Stomach (tissue), 9 donors: ENCODE measurements around the gene ABCA7. TPM values are rescaled to one million over a fixed set of nuclear protein-coding genes. Genes with fewer than 3 reads are reported as not detected.

ENCODE experiments used
- DNase-seq, 2 donors: peaks; one replicate each; pipeline versions ENCODE4 v3.0.0 to v3.0.0-alpha.2; 2013 to 2019
- H3K27ac ChIP-seq, 5 donors: fragments of 200-600 bp in 4 of 5; sonication (generic) in 4 of 5; one replicate each; pipeline ENCODE4 v1.5.1; 2013 to 2019; ENCODE audit warnings: mild to moderate bottlenecking in 1 of 5, moderate library complexity in 1 of 5
- H3K27me3 ChIP-seq, 3 donors: fragments of 200-600 bp; sonication (generic); one replicate each; pipeline ENCODE4 v1.5.1; 2017 to 2019; ENCODE audit warnings: mixed run types in 1 of 3
- H3K36me3 ChIP-seq, 4 donors: fragments of 200-600 bp; sonication (generic); 1 replicate in 3 of 4; 2 replicates in 1 of 4; pipeline ENCODE4 v1.5.1; 2016 to 2019
- H3K4me1 ChIP-seq, 4 donors: fragments of 200-600 bp; sonication (generic); one replicate each; pipeline ENCODE4 v1.5.1; 2016 to 2019
- H3K4me3 ChIP-seq, 4 donors: fragments of 200-600 bp; sonication (generic) in 3 of 4; one replicate each; pipeline ENCODE4 v1.5.1; 2016 to 2019; ENCODE audit warnings: mild to moderate bottlenecking in 1 of 4
- H3K9me3 ChIP-seq, 4 donors: fragments of 200-600 bp; sonication (generic); one replicate each; pipeline ENCODE4 v1.5.1; 2016 to 2019
- EP300 ChIP-seq: sonication (generic); formaldehyde crosslinking; IDR thresholded peaks from one replicate; pipeline ENCODE4 v1.6.1; 2017; ENCODE audit warnings: antibody characterized with exemption
- POLR2A ChIP-seq, 4 donors: fragments of 450-650 bp; IDR thresholded peaks; one replicate each; pipeline ENCODE4 v1.6.1; 2016; ENCODE audit warnings: antibody characterized with exemption in 4 of 4, control low read depth in 2 of 4, mild to moderate bottlenecking in 1 of 4, moderate library complexity in 1 of 4
- POLR2AphosphoS5 ChIP-seq, 3 donors: sonication (generic); formaldehyde crosslinking; IDR thresholded peaks; one replicate each; pipeline ENCODE4 v1.6.1; 2016; ENCODE audit warnings: antibody characterized with exemption in 3 of 3
- WGBS, 5 donors: extraction: QIAGEN DNeasy Blood & Tissue Kit in 3 of 5; methylation state at CpG; one replicate each; pipeline versions ENCODE4 v1.1.5 to v1.1.7; 2013 to 2018; 5-methylcytosine and 5-hydroxymethylcytosine counted together
- intact Hi-C: fragments of 100-400 bp; cut with DNase I; formaldehyde crosslinking; loops from one replicate; pipeline ENCODE4 v1.15.1; 2023; ENCODE audit warnings: low total_unique reads
- polyA plus RNA-seq, 3 donors: library from polyadenylated mRNA; stranded (reverse); fragments of 200-250 nt; gene quantifications; one replicate each; pipeline ENCODE4 v1.2.3, GENCODE V29; 2013
- total RNA-seq, 5 donors: library from RNA; depleted of rRNA; stranded (reverse); fragments of >200 nt; gene quantifications; one replicate each; pipeline versions ENCODE4 v1.1.0 to v1.2.3, GENCODE V29; 2014 to 2016
- TF ChIP-seq, protein P1 (sequence below), 7 experiments: fragments of 450-650 bp in 4 of 7; fragments of 200-600 bp in 3 of 7; sonication (generic) in 3 of 7; IDR thresholded peaks; one replicate each; pipeline ENCODE4 v1.5.1; 2016 to 2019; ENCODE audit warnings: antibody characterized with exemption in 7 of 7, control low read depth in 2 of 7, mild to moderate bottlenecking in 1 of 7
- donor health status: healthy with polysubstance abuse.
- donor health status: Bipolar disorder and iron deficiency.
- donor health status: healthy.

The ABCA7 gene
- total and polyA plus RNA-seq, 8 donors: 5.1 to 144 (median 34.7) TPM

DNA sequence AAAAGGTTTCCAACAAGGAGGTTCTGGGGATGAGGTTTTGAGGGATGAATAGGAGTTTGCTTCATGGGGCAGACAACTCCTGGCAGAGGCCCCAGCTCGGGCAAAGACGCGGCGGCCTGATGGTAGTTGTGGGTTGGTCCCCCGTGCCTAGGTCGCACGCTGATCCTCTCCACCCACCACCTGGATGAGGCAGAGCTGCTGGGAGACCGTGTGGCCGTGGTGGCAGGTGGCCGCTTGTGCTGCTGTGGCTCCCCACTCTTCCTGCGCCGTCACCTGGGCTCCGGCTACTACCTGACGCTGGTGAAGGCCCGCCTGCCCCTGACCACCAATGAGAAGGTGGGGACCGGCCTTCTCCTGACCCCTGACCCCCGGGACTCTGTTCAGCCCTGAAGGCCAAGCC lies 11.9 kb downstream of the ABCA7 start:
- no peak for DNase-seq
- peaks cover 0 to 8% (median 0%) of the 10 kb centered on the region in 4 donors for H3K4me1 ChIP-seq
- intact Hi-C loops: no loop called here
- H3K9me3 ChIP-seq: peaks cover 0 to 12% (median 6%) of the 10 kb centered on the region in 4 donors
- 86 to 90% (median 89%) methylated on average over 16 to 17 of the region's 17 CpGs for WGBS, 5 donors
- no peaks in the 10 kb centered on the region for H3K27me3 ChIP-seq
- no peak overlapping the region for H3K27ac ChIP-seq
- TF ChIP-seq, protein P1, sequence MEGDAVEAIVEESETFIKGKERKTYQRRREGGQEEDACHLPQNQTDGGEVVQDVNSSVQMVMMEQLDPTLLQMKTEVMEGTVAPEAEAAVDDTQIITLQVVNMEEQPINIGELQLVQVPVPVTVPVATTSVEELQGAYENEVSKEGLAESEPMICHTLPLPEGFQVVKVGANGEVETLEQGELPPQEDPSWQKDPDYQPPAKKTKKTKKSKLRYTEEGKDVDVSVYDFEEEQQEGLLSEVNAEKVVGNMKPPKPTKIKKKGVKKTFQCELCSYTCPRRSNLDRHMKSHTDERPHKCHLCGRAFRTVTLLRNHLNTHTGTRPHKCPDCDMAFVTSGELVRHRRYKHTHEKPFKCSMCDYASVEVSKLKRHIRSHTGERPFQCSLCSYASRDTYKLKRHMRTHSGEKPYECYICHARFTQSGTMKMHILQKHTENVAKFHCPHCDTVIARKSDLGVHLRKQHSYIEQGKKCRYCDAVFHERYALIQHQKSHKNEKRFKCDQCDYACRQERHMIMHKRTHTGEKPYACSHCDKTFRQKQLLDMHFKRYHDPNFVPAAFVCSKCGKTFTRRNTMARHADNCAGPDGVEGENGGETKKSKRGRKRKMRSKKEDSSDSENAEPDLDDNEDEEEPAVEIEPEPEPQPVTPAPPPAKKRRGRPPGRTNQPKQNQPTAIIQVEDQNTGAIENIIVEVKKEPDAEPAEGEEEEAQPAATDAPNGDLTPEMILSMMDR (IDR thresholded peaks at IDR 0.05): no peak
- TF ChIP-seq POLR2A (IDR thresholded peaks at IDR 0.05) (no peak), EP300 (no peak), POLR2AphosphoS5 (IDR thresholded peaks at IDR 0.05) (no peak)
- H3K4me3 ChIP-seq: no peak overlapping the region
- H3K36me3 ChIP-seq: peaks cover 0 to 30% (median 3%) of the 10 kb centered on the region in 4 donors

DNA sequence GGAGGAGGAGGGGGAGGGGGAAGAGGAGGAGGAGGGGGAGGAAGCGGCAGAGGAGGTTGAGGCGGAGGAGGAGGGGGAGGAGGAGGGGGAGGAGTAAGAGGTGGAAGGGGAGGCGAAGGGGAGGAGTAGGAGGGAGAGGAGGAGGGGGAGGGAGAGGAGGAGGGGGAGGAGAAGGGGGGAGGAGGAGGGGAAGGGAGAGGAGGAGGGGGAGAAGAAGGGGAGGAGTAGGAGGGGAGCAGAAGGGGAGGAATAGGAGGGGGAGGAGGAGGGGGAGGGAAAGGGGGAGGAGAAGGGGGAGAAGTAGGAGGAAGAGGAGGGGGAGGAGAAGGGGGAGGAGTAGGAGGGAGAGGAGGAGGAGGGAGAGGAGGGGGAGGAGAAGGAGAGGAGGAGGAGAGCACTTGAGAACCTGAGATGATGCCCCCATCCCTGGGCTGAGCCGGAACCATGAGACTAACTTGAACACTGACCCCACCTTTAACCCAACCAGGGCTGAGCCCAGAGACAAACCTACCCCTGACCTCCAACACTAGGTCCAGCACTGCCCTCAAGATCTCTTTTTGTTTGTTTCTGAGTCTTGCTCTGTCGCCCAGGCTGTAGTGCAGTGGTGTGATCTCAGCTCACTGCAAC lies 12.6 kb downstream of the ABCA7 start:
- no peak overlapping the region for H3K27ac ChIP-seq
- H3K4me3 ChIP-seq: no peak overlapping the region
- H3K4me1 ChIP-seq: peaks cover 0 to 4% (median 0%) of the 10 kb centered on the region in 4 donors
- intact Hi-C loops: no loop called here
- H3K27me3 ChIP-seq: no peaks in the 10 kb centered on the region
- no peak for TF ChIP-seq EP300
- no peak for TF ChIP-seq POLR2A (IDR thresholded peaks at IDR 0.05)
- TF ChIP-seq POLR2AphosphoS5 (IDR thresholded peaks at IDR 0.05): no peak
- TF ChIP-seq, protein P1 (IDR thresholded peaks at IDR 0.05): no peak
- WGBS, 5 donors: 62 to 83% (median 71%) methylated on average over 1 to 4 of the region's 5 CpGs
- DNase-seq: no peak
- peaks cover 0 to 29% (median 6%) of the 10 kb centered on the region in 4 donors for H3K36me3 ChIP-seq
- peaks cover 0 to 19% (median 13%) of the 10 kb centered on the region in 4 donors for H3K9me3 ChIP-seq

DNA sequence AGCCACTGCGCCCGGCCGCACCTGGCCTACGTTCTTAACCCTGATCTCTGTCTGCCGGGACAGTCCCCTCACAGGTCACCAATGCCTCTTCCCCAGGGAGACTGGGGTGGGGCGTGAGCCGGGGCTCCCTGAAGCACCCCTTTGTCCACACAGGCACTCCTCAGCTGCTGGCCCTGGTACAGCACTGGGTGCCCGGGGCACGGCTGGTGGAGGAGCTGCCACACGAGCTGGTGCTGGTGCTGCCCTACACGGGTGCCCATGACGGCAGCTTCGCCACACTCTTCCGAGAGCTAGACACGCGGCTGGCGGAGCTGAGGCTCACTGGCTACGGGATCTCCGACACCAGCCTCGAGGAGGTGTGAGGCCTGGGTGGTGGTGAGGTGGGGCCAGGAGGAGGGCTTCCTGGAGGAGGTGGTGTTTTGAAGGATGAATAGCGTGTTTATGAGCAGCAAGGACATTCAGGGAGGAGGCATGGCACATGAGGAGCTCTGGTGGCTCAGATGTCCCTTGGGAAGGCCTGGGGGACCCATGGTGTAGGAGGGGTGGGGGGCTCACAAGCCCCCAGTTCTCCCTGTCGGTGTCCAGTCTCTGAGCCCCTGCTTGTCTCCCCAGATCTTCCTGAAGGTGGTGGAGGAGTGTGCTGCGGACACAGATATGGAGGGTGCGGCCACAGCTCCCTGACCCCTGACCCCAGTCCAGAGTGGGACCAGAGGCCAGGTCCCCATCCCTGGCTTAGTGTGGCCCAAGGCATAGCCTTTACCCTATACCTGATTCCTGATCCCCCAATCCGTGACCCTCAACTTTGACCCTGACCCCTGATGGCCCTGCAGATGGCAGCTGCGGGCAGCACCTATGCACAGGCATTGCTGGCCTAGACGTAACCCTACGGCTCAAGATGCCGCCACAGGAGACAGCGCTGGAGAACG lies 13.5 kb downstream of the ABCA7 start:
- DNase-seq: no peak
- TF ChIP-seq, protein P1 (IDR thresholded peaks at IDR 0.05): no peak
- TF ChIP-seq POLR2AphosphoS5 (IDR thresholded peaks at IDR 0.05): no peak
- TF ChIP-seq EP300: no peak
- no peak for TF ChIP-seq POLR2A (IDR thresholded peaks at IDR 0.05)
- Histone ChIP-seq H3K27ac (no peak overlapping the region), H3K4me3 (no peak overlapping the region), H3K27me3 (no peaks in the 10 kb centered on the region), H3K36me3 (peaks cover 0 to 29% (median 9%) of the 10 kb centered on the region in 4 donors), H3K9me3 (peaks cover under 1 to 29% (median 22%) of the 10 kb centered on the region in 4 donors), H3K4me1 (no peaks in the 10 kb centered on the region)
- intact Hi-C loops: no loop called here
- WGBS, 5 donors: 87 to 94% (median 92%) methylated on average over 25 to 31 of the region's 31 CpGs
